NCI-H2029 treated with DMSO at 0.1 percent for 48 hours (cell line): ENCODE data around the gene FAM107A.
A peak's percentile ranks its signal among the peaks of the same experiment; 100 is the strongest.

ENCODE experiments used
- DNase-seq: peaks from one replicate; lab custom pipeline; 2025; lab: John Stamatoyannopoulos, UW

FAM107A gene

GRCh38 chr3:58577269-58577821, at the start of gene FAM107A:
Gene FAM107A, minus strand, starts transcription at chr3:58577391. Its CDS starts 7,531 bp downstream, at chr3:58569860.
- DNase-seq = no peak

- DNase-seq = no peak
These were observed 48.1 kb upstream of the FAM107A start for GRCh38 chr3:58625196-58625824.

DNA sequence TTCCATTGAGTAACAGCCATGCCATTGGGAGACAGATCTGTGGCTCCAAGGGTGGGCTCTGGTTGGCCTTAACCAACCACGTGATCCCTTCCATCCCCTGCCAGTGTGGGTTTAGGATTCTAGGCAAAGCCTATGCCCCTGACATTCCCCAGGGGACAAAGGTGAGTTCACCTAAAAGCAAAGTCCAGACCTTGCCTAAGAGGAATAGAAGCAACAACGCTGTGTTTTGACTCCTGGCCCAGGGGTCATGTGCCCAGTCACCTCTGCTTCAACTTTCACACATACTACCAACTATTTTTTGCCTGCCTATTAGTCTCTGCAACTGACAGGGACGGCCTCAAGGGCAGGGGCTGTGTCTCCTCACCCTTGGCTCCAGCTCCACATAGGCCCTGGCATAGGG, 47.4 kb upstream of the FAM107A start:
- DNase-seq = no peak

- no peak for DNase-seq
These were observed 46.8 kb upstream of the FAM107A start for GRCh38 chr3:58623961-58624360.

DNA sequence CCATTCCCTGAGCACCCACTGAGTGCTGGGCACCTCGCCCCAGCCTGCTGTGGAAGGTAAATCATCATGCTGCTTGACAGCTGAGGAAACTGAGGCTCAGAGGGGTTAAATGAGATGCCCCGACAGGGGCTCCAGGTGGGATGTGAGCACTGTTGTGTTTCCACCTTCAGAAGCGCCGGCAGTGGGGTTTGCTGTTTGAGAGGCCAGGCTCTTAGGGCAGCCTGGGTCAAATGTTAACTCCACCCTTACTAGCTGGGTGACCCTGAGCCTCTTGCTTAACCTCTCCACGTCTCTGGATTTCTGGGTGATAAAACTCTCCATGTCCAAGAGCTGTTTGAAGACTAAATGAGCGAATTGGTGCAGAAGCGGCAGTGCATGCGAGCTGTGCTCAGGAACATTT, 46.3 kb upstream of the FAM107A start:
- no peak for DNase-seq

DNA sequence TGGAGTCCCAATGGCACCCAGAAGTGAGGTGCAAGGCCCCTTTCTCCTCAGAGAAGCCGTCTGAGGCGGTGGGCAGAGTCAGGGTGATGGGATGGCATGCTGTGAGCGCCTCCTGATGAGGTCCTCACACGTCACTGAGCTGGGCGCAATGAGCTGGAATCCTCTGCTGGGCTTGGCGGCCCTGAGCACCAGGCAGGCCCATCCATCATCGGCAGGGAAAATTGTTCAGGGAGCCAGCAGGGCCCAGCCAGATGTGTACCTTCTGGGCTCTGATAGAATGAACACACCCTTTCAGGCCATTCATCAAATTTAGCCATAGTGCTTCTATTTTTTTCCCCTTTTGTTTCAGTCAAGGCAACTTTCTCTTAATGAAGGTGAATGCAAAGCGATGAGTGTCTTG, 45.7 kb upstream of the FAM107A start:
- DNase-seq = no peak

- DNase-seq = no peak
These were observed 45.2 kb upstream of the FAM107A start for GRCh38 chr3:58622436-58622835.

GRCh38 chr3:58621086-58621830, 44.1 kb upstream of the FAM107A start:
- no peak for DNase-seq

GRCh38 chr3:58620421-58620820, 43.2 kb upstream of the FAM107A start:
- no peak for DNase-seq

- DNase-seq = no peak
These were observed 40.2 kb upstream of the FAM107A start for GRCh38 chr3:58617338-58617761.

- no peak for DNase-seq
These were observed 36.3 kb upstream of the FAM107A start for GRCh38 chr3:58613236-58614132.

GRCh38 chr3:58612830-58613229, 35.6 kb upstream of the FAM107A start:
- no peak for DNase-seq

- DNase-seq = no peak
These were observed 32.8 kb upstream of the FAM107A start for GRCh38 chr3:58609990-58610389.

- peak; percentile 20 for DNase-seq
These were observed 31.5 kb upstream of the FAM107A start for GRCh38 chr3:58608648-58609047.

GRCh38 chr3:58607816-58608215, 30.6 kb upstream of the FAM107A start:
- DNase-seq = no peak

DNA sequence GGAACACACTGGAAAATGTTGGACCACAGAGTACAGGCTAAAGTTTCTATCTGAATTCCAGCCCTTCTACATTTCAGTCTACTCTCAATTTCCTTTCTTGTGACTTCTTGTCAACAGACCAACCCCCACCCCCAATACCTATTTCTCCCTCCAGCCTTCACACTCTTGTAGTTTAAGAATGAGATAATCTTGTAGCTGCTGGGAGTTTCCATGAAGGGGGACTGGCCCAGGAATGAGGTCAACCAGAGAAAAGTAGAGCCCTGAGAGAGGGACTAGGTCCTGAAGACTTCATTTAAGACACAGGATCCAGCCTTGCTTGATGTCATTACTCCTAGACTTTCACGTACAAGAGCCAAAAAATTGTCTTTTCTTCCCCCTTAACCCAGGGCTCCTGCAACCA, 29.5 kb upstream of the FAM107A start:
- no peak for DNase-seq

DNA sequence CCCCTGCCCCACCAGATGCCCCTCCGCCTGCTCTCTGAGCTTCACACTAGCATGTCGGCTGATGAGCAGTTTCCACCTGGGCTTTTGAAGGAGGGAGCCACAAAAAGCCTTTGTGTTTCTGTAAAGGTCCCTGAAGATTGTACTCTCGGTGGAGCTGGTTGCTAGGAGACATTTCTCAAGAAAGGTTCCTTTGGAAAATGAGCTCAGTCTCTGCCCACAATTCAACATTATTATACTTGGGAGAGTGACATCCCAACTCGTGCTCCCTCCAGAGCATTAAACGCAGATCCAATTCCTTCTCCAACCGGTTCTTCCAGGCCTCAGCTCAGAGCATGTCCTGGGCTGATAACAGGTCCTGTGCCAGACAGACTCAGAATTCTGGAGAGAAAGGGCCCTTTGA, 26.8 kb upstream of the FAM107A start:
- no peak for DNase-seq

DNA sequence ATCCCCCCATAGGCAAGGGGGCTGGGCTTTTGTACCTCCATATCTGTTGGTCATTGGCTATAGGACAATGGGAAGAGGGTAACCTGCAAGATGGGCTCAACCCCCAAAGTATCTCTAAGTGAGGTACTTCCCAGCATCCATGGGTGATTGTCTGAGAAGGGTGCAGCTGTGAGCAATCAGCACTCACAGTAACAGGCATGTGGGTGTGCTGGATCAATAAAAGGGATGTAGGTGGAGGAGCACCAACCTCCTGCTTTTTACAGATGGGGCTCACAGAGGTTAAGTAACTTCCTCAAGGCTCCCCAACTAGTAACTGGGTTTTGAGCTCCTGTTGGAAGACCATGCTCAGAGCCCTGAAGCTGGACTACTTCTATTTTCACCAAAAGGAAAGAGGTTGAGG, 26.4 kb upstream of the FAM107A start:
- no peak for DNase-seq

DNA sequence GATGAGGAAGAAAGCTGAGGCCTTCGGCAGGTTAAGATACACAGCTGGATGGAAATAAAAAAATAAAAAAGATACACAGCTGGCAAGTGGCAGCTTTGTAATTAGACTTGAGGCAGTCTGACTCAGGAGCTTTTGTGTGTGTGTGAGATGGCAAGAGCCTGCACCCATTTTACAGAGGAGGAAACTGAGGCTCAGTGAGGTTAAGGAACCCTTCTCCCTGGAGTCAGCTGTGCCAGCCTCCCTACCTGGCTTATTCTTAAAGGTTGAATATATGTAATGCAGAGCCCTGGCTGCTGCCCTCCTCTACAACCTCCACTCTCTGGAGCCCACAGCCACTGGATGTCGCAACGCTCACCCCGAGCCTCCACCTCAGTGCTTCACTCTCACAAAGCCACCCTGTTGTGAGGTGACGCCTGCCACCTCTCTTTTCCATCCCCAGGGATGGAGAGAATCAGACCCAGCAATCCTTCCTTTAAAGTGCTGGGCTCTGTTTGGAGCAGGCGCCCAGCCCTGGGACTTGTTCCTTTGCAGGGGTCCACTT, 20.6 kb upstream of the FAM107A start:
- no peak for DNase-seq

DNA sequence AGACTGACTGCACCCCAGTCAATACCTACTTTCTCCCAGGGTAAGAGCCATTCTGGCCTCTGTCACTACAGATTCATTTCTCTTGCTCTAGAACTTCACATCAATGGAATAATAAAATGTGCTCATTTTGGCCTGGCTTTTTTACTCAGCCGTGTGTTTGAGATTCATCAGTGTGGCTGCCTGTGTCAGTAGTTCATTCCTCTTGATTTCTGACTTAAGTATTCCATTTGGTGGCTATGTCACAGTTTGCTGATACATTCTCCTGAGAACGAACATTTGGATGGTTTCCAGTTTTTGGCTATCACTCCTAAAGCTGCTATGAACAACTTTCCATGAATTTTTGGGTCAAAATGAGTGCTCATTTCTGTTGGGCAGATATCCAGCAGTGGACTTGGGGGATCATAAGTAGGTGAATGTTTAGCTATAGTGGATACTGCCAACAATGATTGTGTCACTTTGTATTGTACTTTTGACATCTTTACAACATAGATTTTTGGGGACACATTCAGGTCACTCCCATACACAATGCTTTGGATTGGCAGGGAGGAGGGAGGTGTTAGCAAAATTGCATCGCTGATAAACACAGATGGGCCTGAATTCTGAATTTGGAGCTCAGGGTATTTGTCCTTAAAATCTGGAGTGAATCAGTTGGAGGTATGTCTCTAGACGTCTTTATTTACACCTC, 19.8 kb upstream of the FAM107A start:
- DNase-seq = no peak

DNA sequence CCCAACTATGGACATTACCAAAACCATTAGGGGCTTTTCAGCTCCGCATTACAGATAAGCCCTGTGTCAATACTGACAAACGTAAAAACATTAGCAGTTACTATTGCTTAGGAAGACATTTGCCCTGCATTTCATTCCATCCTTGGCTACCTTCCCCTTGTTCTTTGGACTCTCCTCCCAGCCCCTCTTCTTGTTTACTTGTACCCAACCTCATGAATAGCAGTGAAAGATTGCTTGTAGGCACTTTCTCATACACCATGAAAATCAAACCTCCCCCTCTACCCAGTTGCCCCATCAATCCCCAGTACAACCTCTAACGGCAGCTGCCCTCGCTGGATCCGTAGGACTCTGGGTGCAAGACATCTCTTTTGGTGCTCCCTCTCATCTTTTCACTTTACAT, 16.9 kb upstream of the FAM107A start:
- DNase-seq = no peak
